SJCRH30 (cell line): ENCODE data around the gene SPG11. TPM values are rescaled to one million over a fixed set of nuclear protein-coding genes. Genes with fewer than 3 reads are reported as not detected.
A peak's percentile ranks its signal among the peaks of the same experiment; 100 is the strongest.
"Not testable (repeated sequence)": the region's sequence is repeated elsewhere in the genome, so short reads cannot be mapped to it uniquely, and the experiment has no call there.

Source experiments
- DNase-seq, 2 experiments: peaks; one replicate each; pipeline ENCODE4 v3.0.0-alpha.2; 2015 to 2020
- H3K27ac ChIP-seq: fragments of 250-450 bp; sonication (Bioruptor Pico); 2 replicates; pipeline ENCODE4 v1.5.1; 2020; ENCODE audit warnings: mild to moderate bottlenecking, moderate library complexity
- H3K27me3 ChIP-seq: fragments of 250-450 bp; sonication (Bioruptor Pico); 2 replicates; pipeline ENCODE4 v1.5.1; 2020; ENCODE audit warnings: mild to moderate bottlenecking, moderate library complexity
- H3K36me3 ChIP-seq: fragments of 250-450 bp; sonication (Bioruptor Pico); 2 replicates; pipeline ENCODE4 v1.5.1; 2020; ENCODE audit warnings: mild to moderate bottlenecking, moderate library complexity
- H3K4me1 ChIP-seq: fragments of 250-450 bp; sonication (Bioruptor Pico); 2 replicates; pipeline ENCODE4 v1.5.1; 2020; ENCODE audit warnings: mild to moderate bottlenecking, moderate library complexity
- H3K4me3 ChIP-seq: fragments of 250-450 bp; sonication (Bioruptor Pico); 2 replicates; pipeline ENCODE4 v1.5.1; 2020; ENCODE audit warnings: mild to moderate bottlenecking, moderate library complexity
- H3K9me3 ChIP-seq: fragments of 250-450 bp; sonication (Bioruptor Pico); replicated peaks from 2 replicates; pipeline ENCODE4 v1.5.1; 2020; ENCODE audit warnings: mild to moderate bottlenecking, moderate library complexity
- total RNA-seq: library from RNA; depleted of rRNA; stranded (reverse); fragments of >200 nt; shearing (Covaris generic); gene quantifications from 2 replicates; pipeline ENCODE4 v1.2.3, GENCODE V29; 2014

Gene SPG11
- total RNA-seq, 1 experiment from 2014 or later, result 41.2 TPM

DNA sequence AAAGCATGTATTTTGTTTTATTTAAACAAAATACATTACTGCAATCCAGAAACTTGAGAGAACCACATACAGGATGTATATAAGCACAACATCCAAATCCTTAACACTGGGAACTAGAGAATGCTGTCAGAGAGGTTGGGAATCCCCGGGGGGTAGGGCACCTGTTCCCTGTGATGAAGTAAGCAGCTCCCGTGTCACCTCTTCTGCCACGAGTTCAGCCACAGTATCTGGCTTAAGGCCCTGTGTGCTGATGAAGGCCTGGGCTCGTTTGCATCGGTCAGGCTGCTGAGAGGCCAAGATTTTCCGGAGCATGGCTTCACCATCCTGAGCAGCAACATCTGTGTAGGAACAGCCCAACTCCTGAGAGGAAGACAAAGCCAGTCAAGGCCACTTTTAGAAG, 90.1 kb downstream of the SPG11 start:
- H3K27me3 ChIP-seq, result no peaks in the 10 kb centered on the region
- H3K4me3 ChIP-seq, result no peak overlapping the region
- peak; percentile 40 to 58 for DNase-seq
- H3K36me3 ChIP-seq, result peaks cover 5% of the 10 kb centered on the region
- H3K4me1 ChIP-seq, result 0 out of 2 replicates have a peak, but pooled peaks cover 3% of the 10 kb centered on the region
- H3K9me3 ChIP-seq, result no peaks in the 10 kb centered on the region
- H3K27ac ChIP-seq, result no peak overlapping the region

DNA sequence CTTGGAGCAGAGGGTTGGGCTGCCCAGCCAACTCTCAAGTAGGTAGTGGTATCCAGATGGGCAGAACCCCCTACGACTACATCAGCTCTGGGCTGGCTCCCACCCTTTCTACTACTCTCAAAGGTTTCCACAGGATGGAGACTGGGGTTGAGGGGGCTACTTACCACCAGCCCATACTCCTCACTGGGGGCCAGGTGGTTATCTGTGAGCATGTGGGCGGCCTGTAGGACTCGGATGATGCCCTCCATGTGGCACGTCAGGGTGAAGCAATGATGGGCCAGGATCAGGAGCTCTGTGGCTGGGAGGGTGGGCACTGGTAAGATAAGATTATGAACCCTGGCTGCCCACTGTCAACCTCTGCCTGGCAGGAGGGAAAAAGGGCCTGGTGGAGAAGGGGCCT, 93.1 kb downstream of the SPG11 start:
- H3K27me3 ChIP-seq, result no peaks in the 10 kb centered on the region

DNA sequence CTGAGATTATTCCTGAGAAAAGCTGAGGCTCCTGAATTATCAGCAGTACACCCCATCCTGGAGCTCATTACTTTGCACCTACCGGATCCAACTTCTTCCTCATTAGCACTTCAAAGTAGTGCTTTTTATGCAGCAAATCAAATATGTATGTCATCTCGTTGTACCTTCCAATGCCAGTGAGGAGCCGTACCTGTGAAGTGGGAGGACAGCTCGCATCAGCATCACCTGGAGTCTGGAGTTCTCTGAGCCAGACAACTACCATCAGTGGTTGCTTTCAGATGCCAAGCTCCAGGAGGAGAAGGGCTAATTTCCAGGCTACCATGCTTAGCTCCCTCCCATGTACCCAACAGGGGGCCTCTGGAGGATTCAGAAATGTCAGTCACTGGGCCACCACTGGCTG, 94.1 kb downstream of the SPG11 start:
- Histone ChIP-seq H3K4me1 (0 out of 2 replicates have a peak, but pooled peaks cover 3% of the 10 kb centered on the region), H3K27ac (no peak overlapping the region), H3K9me3 (peaks cover 6% of the 10 kb centered on the region; the same call in 1 of the 2 replicates), H3K36me3 (peaks cover 31% of the 10 kb centered on the region), H3K27me3 (no peaks in the 10 kb centered on the region), H3K4me3 (no peak overlapping the region)
- no peak for DNase-seq

More for the DNA sequence above, 93.1 kb downstream of the SPG11 start:
- no peaks in the 10 kb centered on the region for H3K9me3 ChIP-seq
- no peak overlapping the region for H3K4me3 ChIP-seq
- 0 out of 2 replicates have a peak, but pooled peaks cover 3% of the 10 kb centered on the region for H3K4me1 ChIP-seq
- DNase-seq, result no peak
- H3K27ac ChIP-seq, result no peak overlapping the region
- peaks cover 21% of the 10 kb centered on the region for H3K36me3 ChIP-seq

DNA sequence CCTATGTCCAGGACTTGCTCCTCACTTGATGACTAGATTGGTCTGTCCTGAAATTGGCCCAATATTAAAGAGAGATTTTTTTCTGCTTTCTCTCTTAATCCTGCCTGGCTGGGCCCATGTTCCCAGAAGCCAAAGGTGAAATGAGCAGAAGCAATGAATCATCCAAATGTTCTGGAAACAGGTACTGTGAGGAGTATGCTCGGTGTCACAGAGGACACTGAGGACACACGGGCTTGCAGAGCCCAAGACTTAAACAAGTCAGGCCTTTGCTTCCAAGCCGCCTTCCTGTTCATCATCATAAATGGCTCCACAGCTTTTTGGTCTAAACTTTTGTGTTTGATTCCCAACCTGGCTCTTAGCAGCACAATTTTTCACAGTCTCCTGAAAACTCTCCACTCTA, 95.1 kb downstream of the SPG11 start:
- Histone ChIP-seq H3K4me1 (0 out of 2 replicates have a peak, but pooled peaks cover 3% of the 10 kb centered on the region), H3K4me3 (no peak overlapping the region), H3K9me3 (peaks cover 6% of the 10 kb centered on the region; the same call in 1 of the 2 replicates), H3K36me3 (peaks cover 41% of the 10 kb centered on the region), H3K27me3 (no peaks in the 10 kb centered on the region), H3K27ac (no peak overlapping the region)
- no peak for DNase-seq

DNA sequence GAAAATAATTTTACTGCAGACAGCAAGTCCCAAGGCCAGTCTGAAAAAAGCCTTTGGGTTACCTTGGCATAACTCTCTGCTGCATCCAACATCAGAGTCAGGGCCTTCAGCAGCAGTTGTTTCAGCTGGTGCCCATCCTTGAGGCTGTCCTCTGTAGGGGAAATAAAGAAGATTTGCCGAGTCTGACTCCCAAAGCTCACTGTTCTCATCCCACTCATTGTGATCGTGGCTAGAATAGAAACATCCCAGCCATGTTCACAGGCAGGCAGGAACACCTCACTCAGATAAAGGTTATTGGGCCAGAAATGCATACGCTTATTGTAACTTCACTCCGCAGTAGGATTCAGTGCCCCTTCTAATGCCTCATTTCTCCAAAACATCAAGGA, 97.3 kb downstream of the SPG11 start:
- Histone ChIP-seq H3K27ac (no peak overlapping the region), H3K4me1 (no peaks in the 10 kb centered on the region), H3K4me3 (no peak overlapping the region), H3K27me3 (no peaks in the 10 kb centered on the region), H3K36me3 (peaks cover 63% of the 10 kb centered on the region), H3K9me3 (peaks cover 10% of the 10 kb centered on the region; the same call in 1 of the 2 replicates)
- DNase-seq, result no peak

DNA sequence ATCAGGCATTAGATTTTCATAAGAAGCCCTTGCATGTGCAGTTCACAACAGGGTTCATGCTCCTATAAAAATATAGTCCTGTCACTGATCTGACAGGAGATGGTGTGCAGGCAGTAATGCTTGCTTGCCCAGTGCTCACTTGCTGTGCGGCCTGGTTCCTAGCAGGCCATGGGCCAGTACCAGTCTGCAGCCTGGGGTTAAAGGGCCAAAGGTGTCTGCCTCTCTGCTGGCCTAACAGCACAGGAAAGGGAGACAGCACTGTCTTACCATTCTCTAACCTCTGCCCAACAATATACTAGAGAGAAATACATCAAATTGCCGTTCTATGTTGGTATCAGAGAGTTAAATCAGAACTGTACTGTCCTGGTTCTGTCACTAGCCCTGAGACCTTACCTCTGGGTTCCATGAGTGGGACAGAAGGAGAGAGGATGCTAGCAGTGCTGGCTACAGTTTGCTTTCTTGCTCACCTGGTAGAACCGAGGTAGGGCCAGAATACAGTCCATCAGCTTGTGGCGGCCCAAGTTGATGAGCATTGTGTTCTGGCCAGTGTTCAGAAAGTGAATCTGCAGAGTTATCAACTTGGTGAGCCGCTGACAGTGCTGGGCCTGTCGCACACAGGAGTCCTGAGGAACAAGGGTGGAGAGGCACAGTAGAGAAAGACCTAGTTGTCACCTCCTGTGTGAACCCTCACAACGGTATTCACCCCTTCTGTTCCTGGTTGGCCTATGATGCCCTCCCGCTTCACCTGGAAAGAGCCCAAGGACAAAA, 97.9 kb downstream of the SPG11 start:
- peaks cover 69% of the 10 kb centered on the region for H3K36me3 ChIP-seq

DNA sequence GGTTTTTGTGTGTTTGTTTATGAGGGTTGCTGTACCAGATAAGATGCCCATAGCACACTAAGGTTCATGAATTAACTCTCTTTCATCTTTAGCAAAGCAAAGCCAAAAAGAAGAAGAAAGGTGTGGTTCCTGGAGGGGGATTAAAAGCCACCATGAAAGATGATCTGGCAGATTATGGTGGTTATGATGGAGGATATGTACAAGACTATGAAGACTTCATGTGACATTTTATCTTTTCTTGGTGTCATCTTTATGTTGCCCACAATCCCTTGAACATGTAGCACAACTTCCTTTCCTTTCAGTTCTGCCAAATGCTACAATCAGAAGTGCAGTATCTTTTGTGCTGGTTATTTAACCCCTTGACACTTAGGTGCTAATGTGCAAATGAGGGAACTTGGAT, 102.5 kb downstream of the SPG11 start:
- H3K36me3 ChIP-seq, result peaks cover 93% of the 10 kb centered on the region
- not testable (repeated sequence) for H3K4me1 ChIP-seq, H3K27me3 ChIP-seq, H3K9me3 ChIP-seq, H3K27ac ChIP-seq, DNase-seq, H3K4me3 ChIP-seq

More for the DNA sequence above, 97.9 kb downstream of the SPG11 start:
- DNase-seq, result no peak
- Histone ChIP-seq H3K27me3 (no peaks in the 10 kb centered on the region), H3K9me3 (peaks cover 10% of the 10 kb centered on the region; the same call in 1 of the 2 replicates), H3K4me1 (no peaks in the 10 kb centered on the region), H3K4me3 (no peak overlapping the region), H3K27ac (no peak overlapping the region)

DNA sequence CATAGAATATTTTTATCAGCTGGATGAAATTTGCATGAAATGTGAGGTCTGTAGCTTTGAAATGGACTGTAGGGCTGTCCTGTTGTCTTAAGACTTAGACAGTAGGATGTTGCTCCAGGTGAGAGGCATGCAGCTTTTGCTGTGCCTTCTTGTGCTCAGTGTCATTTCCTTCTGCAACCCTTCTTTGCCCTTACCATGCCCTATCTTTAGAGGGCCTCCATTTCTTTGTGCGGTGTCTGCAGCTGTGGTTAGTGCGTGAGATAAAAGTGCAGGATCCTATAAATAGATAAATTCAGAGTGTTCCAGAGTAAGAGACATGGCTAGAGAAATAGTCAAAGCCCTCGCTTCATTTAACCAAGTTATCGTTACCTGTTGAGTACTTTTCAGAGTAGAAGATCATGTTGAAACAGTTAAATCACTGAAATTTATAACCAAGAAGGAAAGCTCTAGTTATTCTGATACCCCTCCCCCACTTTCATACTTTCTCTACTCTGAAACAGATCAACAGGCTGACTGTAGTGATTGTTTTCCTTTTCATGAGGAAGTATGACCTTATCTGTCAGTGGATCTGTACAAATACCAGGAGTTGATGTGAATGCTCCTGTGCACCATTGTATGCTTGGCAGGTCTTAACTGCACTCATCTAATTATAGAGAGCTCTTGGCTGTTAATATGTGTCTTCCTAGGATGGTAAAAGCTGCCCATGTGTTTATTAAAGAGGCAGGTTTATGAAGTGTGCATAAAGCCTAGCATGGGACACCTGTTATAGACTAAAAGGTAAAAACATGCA, 108.3 kb downstream of the SPG11 start:
- H3K36me3 ChIP-seq, result peaks cover 76% of the 10 kb centered on the region
- no peak overlapping the region for H3K4me3 ChIP-seq
- H3K27me3 ChIP-seq, result no peaks in the 10 kb centered on the region
- no peak for DNase-seq
- H3K4me1 ChIP-seq, result no peaks in the 10 kb centered on the region
- no peaks in the 10 kb centered on the region for H3K9me3 ChIP-seq
- H3K27ac ChIP-seq, result no peak overlapping the region

DNA sequence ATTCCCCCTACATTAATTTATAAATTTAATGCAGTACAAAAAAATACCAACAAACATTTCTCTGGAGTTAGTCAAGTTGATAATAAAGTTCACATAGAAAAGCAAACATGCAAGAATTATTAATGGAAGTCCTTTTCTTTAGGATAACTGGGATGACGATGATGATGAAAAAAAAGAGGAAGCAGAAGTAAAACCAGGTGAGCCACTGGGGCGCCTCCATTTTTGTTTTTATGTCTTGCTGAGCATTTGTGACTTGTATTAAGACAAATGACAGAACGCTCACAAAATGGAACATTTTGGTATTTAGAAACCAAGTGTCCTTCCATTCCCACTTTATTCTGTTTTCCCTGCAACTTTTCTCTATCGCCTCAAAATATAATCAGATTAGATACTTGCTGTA, 112.7 kb downstream of the SPG11 start:
- Histone ChIP-seq H3K36me3 (peaks cover 54% of the 10 kb centered on the region), H3K9me3 (no peaks in the 10 kb centered on the region), H3K27ac (no peak overlapping the region), H3K4me3 (no peak overlapping the region), H3K4me1 (no peaks in the 10 kb centered on the region), H3K27me3 (no peaks in the 10 kb centered on the region)
- DNase-seq, result no peak

DNA sequence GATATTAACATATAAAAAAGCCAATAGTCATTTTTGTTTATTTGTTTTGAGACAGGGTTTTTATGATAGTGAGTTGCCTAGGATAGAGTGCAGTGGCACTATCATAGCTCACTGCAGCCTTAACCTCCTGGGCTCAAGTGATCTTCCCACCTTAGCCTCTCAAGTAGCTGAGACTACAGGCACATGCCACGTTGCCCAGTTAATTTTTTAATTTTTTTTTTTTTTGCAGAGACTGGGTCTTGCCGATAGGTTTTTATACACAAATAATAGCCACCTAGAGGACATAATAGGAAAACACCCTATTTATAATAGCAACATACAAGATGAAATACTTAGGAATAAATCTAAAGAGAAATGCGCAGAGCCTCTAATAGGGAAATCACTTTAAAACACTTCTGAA, 113.2 kb downstream of the SPG11 start:
- Histone ChIP-seq H3K27ac (no peak overlapping the region), H3K9me3 (no peaks in the 10 kb centered on the region), H3K27me3 (no peaks in the 10 kb centered on the region), H3K36me3 (peaks cover 50% of the 10 kb centered on the region), H3K4me3 (no peak overlapping the region), H3K4me1 (peaks cover under 1% of the 10 kb centered on the region; the same call in 1 of the 2 replicates)
- DNase-seq, result no peak

DNA sequence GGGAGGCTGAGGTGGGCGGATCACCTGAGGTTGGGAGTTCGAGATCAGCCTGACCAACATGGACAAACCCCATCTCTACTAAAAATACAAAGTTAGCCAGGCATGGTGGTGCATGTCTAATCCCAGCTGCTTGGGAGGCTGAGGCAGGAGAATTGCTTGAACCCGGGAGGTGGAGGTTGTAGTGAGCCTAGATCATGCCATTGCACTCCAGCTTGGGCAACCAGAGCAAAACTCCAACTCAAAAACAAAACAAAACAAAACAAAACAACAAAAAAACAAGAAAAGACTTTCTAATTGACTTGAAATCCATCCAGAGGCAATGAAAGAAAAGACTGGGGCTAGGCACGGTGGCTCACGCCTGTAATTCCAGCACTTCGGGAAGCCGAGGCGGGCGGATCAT, 114.3 kb downstream of the SPG11 start:
- H3K9me3 ChIP-seq, H3K4me1 ChIP-seq, DNase-seq, H3K27ac ChIP-seq, H3K4me3 ChIP-seq, H3K27me3 ChIP-seq: not testable (repeated sequence)
- peaks cover 41% of the 10 kb centered on the region for H3K36me3 ChIP-seq

DNA sequence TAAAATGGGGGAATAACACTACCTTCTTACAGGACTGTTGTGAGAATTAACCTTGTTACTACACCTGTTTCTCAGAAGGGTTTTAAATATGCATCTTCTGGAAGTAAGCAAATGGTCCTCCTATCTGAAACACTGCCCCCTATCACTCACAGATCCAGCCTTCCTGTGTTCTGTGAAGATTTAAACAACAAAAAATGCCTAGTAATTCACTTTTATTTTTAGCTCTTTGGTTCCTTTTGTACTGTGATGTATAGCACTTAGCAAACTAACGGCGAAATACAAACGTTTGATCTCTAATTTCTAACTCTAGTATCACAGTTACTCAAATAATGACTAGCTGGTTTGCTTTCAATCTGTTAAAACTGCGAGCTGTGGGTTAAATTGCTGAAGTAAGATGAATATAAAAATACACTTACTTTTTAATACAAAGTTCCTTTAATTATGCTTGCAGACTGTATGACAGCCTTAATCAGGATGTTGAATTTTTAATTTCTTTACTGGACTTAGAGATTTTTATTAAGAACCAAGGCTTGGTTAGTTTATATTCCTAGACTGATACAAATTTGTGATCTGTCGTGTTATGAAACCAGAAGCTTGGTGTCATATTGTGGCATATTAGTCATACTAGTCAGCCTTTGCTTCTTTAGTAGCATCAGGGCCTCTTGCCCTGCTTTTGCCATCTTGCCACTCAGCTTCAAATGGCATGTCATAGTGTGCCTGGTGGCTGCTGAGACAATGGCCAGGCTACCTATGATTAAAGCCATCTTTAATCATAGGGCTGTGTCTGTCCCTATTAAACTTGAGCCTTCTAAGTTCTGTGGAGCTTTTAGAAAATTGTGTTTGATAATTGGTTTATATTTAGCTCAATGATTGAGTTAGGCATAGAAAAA, 117.3 kb downstream of the SPG11 start:
- H3K27me3 ChIP-seq, result no peaks in the 10 kb centered on the region
- no peak for DNase-seq
- peaks cover 4% of the 10 kb centered on the region; the same call in 1 of the 2 replicates for H3K4me1 ChIP-seq
- H3K4me3 ChIP-seq, result no peak overlapping the region
- no peaks in the 10 kb centered on the region for H3K9me3 ChIP-seq
- no peak overlapping the region for H3K27ac ChIP-seq
- H3K36me3 ChIP-seq, result peaks cover 42% of the 10 kb centered on the region

DNA sequence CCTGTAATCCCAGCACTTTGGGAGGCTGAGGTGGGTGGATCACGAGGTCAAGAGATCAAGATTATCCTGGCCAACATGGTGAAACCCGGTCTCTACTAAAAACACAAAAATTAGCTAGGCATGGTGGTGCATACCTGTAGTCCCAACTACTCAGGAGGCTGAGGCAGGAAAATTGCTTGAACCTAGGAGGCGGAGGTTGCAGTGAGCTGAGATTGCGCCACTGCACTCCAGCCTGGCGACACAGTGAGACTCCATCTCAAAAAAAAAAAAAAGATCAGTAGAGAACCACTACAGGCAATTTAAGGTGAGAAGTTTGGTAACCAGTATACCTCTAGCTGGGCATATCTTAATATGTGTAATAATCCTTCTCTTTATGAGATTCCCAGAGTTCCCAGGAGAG, 118.7 kb downstream of the SPG11 start:
- not testable (repeated sequence) for H3K4me1 ChIP-seq, H3K27me3 ChIP-seq, H3K4me3 ChIP-seq, H3K9me3 ChIP-seq, DNase-seq, H3K27ac ChIP-seq
- H3K36me3 ChIP-seq, result peaks cover 46% of the 10 kb centered on the region

DNA sequence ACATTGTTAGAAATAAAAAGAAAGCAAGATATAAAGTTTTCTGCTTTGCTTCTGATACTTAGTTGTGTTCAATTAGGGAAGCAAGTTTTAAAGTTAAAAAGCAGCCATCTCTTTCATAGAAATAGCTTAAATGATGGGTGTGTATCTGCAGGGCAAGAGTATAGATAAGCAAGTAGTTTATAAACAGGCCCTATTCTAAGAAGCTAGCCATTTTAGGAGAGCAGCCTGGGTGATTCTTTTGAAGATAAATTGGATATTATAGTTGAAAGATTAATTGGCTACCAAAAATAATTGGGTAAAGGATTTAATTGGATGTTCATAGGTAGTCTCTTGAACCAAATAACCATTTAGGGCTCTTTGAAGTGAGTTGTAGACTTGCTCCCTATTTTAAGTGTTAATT, 120.9 kb downstream of the SPG11 start:
- no peaks in the 10 kb centered on the region for H3K27me3 ChIP-seq
- H3K27ac ChIP-seq, result no peak overlapping the region
- H3K36me3 ChIP-seq, result peaks cover 42% of the 10 kb centered on the region
- no peak for DNase-seq
- no peaks in the 10 kb centered on the region for H3K9me3 ChIP-seq
- H3K4me3 ChIP-seq, result no peak overlapping the region
- peaks cover 4% of the 10 kb centered on the region; the same call in 1 of the 2 replicates for H3K4me1 ChIP-seq
